Epithelial cell of esophagus (primary cell): ENCODE results near the gene ASIC3.

Experiments used
- DNase-seq: peaks from one replicate; pipeline ENCODE4 v3.0.0; 2010; ENCODE audit warnings: low read depth
- H3K4me3 ChIP-seq: 2 replicates; pipeline ENCODE4 v1.5.1; 2011; ENCODE audit warnings: mild to moderate bottlenecking, low read length, control low read depth
- TF ChIP-seq, protein P1 (sequence below): IDR thresholded peaks from 2 replicates; pipeline ENCODE4 v1.5.1; 2011; ENCODE audit warnings: low read depth, mild to moderate bottlenecking, low read length, control low read depth, inconsistent platforms; ENCODE audit not compliant: insufficient read depth; ENCODE audit errors: missing control alignments

Gene ASIC3

DNA sequence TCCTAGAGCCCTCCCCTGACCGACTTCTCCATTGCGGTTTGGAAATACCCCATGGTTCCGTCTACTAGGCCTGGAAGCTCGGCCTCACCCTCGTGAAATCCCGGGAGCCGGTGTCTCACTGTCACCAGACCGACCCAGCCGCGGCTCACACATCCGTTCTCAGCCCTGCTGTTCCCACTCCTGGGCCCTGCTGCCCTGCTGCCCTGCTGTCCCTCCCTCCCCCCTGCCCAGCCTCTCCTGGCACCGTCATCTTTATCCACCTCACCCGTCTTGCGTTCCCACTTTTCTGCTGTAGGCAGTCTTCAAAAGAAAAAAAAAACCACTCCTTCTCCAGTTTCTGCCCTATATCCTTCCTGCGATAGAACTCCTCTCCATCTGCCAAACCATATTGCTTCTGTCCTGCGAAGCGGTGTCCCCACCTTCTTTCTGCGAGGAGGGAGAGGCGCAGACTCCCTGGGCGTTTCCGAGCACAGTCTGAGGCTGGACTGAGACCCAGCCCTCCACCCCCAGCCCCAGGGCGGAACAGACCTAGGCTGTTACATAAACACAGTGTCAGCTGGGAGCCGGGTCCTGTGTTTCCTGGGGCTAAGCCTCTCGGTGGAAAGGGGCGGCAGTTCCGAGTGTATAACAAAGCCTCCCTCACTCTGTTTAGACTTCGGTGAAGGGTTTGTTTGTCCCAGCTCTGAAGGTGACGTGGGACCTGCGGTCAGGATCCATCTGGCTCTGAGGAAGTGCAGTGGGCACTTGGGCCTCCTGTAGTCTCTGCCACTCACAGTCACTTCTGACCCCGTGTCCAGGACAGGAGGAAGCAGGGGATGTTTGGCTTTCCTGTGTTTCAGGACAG is 40.7 kb downstream of the ASIC3 start:
- peak overlapping the region; percentile 72 for H3K4me3 ChIP-seq
- TF ChIP-seq, protein P1, sequence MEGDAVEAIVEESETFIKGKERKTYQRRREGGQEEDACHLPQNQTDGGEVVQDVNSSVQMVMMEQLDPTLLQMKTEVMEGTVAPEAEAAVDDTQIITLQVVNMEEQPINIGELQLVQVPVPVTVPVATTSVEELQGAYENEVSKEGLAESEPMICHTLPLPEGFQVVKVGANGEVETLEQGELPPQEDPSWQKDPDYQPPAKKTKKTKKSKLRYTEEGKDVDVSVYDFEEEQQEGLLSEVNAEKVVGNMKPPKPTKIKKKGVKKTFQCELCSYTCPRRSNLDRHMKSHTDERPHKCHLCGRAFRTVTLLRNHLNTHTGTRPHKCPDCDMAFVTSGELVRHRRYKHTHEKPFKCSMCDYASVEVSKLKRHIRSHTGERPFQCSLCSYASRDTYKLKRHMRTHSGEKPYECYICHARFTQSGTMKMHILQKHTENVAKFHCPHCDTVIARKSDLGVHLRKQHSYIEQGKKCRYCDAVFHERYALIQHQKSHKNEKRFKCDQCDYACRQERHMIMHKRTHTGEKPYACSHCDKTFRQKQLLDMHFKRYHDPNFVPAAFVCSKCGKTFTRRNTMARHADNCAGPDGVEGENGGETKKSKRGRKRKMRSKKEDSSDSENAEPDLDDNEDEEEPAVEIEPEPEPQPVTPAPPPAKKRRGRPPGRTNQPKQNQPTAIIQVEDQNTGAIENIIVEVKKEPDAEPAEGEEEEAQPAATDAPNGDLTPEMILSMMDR, result no peak
- peak; percentile 59 for DNase-seq

- no peak for DNase-seq
- H3K4me3 ChIP-seq, result no peak overlapping the region
- TF ChIP-seq, protein P1, result no peak
Observed at GRCh38 chr7:151089893-151090730, 41.8 kb downstream of the ASIC3 start.

DNA sequence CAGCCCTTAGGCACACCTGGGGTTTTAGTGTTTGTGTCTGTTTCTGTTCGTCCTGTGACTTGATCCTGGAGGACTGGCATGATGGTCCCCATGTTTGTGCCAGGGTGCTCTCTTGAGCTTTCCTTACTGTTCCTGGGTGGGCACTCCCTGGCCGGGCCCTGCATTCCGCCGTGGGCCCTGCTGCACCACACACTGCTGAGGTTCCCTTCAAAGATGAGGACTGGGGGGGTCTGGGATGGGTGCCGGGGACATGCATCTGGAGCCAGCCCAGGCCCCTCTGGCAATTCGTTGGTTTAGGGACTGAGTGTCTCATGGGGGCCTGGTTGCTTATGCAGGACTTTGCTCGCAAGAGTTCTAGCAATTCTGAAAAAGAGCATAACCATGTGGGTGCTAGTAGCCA is 42.7 kb downstream of the ASIC3 start:
- TF ChIP-seq, protein P1, result no peak
- H3K4me3 ChIP-seq, result no peak overlapping the region
- DNase-seq, result no peak

DNA sequence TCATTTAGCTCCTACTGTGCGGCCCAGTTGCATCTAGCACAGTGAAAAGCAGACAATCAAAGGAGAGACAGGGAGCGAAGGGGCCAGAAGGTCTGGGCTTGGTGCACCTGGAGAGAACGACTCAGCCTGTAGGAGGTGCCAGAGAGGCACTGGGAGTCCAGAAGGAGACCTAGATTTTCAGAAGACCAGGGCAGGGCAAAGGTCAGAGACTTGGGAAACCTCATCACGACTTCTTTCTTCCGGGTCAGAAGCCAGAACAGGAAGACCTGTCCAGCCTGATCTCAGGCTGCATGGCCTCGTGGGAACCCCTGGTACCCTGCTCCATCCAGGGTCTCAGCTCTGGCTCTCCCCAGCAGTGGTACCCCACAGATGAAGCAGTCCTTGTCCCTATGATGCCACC is 43.1 kb downstream of the ASIC3 start:
- DNase-seq, result no peak
- TF ChIP-seq, protein P1, result peak; percentile 62
- H3K4me3 ChIP-seq, result no peak overlapping the region

DNA sequence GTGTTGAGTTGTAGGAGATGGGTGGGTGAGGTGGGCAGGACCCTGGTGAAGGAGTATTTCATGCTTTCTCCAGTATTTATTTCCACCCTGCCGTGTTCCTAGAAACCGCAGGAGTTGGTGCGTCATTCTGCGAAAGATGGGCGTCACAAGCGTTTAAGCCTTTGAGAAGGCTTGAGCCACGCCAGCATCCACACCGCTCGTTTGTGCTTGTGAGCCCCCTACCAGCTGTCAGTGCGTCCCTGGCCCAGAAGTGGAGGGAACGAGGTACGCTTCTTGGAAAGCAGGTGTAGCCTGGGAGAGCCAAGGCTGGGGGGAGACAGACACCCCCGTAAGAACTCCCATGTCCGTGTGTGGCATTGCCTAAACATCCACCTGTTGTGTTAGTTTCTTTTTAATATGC is 43.7 kb downstream of the ASIC3 start:
- TF ChIP-seq, protein P1, result no peak

DNA sequence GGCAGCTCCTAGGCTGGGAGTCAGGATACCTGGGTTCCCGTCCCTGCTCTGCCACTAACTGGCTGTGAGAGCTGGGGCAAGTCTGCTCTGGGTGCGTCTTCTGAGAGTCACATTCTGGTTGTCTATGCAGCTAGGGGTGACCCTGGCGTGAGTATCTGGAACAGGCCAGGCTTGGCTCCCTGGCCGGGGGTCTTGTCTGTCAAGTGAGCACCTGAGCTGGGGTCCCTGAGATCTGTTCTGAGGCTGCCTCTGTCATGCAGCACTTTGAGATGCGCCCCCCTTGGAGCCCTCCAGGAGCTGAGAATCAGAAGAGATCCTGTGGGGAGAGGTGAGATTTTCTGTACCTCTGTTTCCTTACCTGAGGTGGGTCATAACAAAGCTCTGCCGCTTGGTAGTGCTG is 45.4 kb downstream of the ASIC3 start:
- no peak overlapping the region for H3K4me3 ChIP-seq
- no peak for DNase-seq
- TF ChIP-seq, protein P1, result no peak

More for the DNA sequence above, 43.7 kb downstream of the ASIC3 start:
- no peak for DNase-seq
- no peak overlapping the region for H3K4me3 ChIP-seq

- no peak for DNase-seq
- H3K4me3 ChIP-seq, result no peak overlapping the region
- TF ChIP-seq, protein P1, result no peak
Observed at GRCh38 chr7:151094675-151095074, 46.3 kb downstream of the ASIC3 start.
